Left lung (tissue), 10 donors: ENCODE data around the gene PLXNA2. TPM values are rescaled to one million over a fixed set of nuclear protein-coding genes. Genes with fewer than 3 reads are reported as not detected.

Experiments used
- ATAC-seq: fragments of 200-7000 bp; cut with Tn5 transposase; one replicate; pipeline ENCODE4 v1.9.1; 2020; ENCODE audit warnings: moderate library complexity
- DNase-seq, 4 donors: peaks; one replicate each; pipeline ENCODE4 v3.0.0-alpha.2; 2013 to 2020
- H3K27ac ChIP-seq, 2 donors: fragments of 200-600 bp; sonication (generic) in 1 of 2; one replicate each; pipeline versions ENCODE4 v1.5.0 to v1.8.0; 2020 to 2021
- H3K27me3 ChIP-seq, 2 donors: fragments of 200-600 bp; sonication (generic) in 1 of 2; one replicate each; pipeline versions ENCODE4 v1.5.0 to v1.8.0; 2020 to 2021
- H3K36me3 ChIP-seq, 2 donors: fragments of 200-600 bp; sonication (generic) in 1 of 2; one replicate each; pipeline versions ENCODE4 v1.5.0 to v1.8.0; 2020 to 2021
- H3K4me1 ChIP-seq, 2 donors: fragments of 200-600 bp; one replicate each; pipeline ENCODE4 v1.8.0; 2021
- H3K4me3 ChIP-seq, 2 donors: fragments of 200-600 bp; sonication (generic) in 1 of 2; one replicate each; pipeline versions ENCODE4 v1.5.0 to v1.8.0; 2020 to 2021; ENCODE audit warnings: mild to moderate bottlenecking in 1 of 2
- H3K9me3 ChIP-seq, 2 donors: fragments of 200-600 bp; sonication (generic) in 1 of 2; one replicate each; pipeline versions ENCODE4 v1.5.0 to v1.8.0; 2020 to 2021
- CTCF ChIP-seq, 2 donors: fragments of 200-600 bp; sonication (generic) in 1 of 2; IDR thresholded peaks; one replicate each; pipeline versions ENCODE4 v1.5.0 to v1.8.0; 2021; ENCODE audit warnings: antibody characterized with exemption in 2 of 2
- intact Hi-C, 2 donors: fragments of 100-400 bp; cut with DNase I; formaldehyde crosslinking; loops; one replicate each; pipeline versions ENCODE4 v1.11.2 to v1.14.2; 2022
- polyA plus RNA-seq, 6 donors: library from polyadenylated mRNA; unstranded; fragments of 120-200 nt; gene quantifications; one replicate each; pipeline ENCODE4 v1.2.1, GENCODE V29; 2013; ENCODE audit not compliant: insufficient read length in 6 of 6
- total RNA-seq, 2 donors: library from RNA; stranded (reverse); fragmentation: NEBNext Ultra II Directional; extraction: Animal tissue kit (Norgen Biotek cat#: 25700); gene quantifications; one replicate each; pipeline ENCODE4 v1.2.1, GENCODE V29; 2021
- donor health status: DM: no; HTN: yes; CAD: no.
- donor health status: DM: no; HTN: no; CAD: no.

Gene PLXNA2
- total and polyA plus RNA-seq, 8 donors, result 21.4 to 92.8 (median 34.0) TPM

GRCh38 chr1:208159555-208160258 lies 84.5 kb downstream of the PLXNA2 start:
- Histone ChIP-seq H3K36me3 (no peaks in the 10 kb centered on the region), H3K27ac (no peak overlapping the region), H3K4me1 (peaks cover 34 to 61% of the 10 kb centered on the region in 2 donors), H3K4me3 (no peak overlapping the region), H3K27me3 (no peaks in the 10 kb centered on the region), H3K9me3 (no peaks in the 10 kb centered on the region)
- intact Hi-C loops, result no loop called here
- no peak for ATAC-seq
- no peak for TF ChIP-seq CTCF (IDR thresholded peaks at IDR 0.05)
- no peak for DNase-seq

- no peak for TF ChIP-seq CTCF (IDR thresholded peaks at IDR 0.05)
- H3K36me3 ChIP-seq, result no peaks in the 10 kb centered on the region
- no peak overlapping the region for H3K4me3 ChIP-seq
- ATAC-seq (no peak), DNase-seq (no peak)
- H3K4me1 ChIP-seq, result peaks cover 41 to 57% of the 10 kb centered on the region in 2 donors
- H3K27me3 ChIP-seq, result no peaks in the 10 kb centered on the region
- intact Hi-C loops, result no loop called here
- no peaks in the 10 kb centered on the region for H3K9me3 ChIP-seq
- no peak overlapping the region for H3K27ac ChIP-seq
Observed at GRCh38 chr1:208158640-208159554, 85.3 kb downstream of the PLXNA2 start.

- no peak for TF ChIP-seq CTCF (IDR thresholded peaks at IDR 0.05)
- DNase-seq (no peak), ATAC-seq (no peak)
- Histone ChIP-seq H3K36me3 (no peaks in the 10 kb centered on the region), H3K4me1 (peaks cover 35 to 51% of the 10 kb centered on the region in 2 donors), H3K4me3 (no peak overlapping the region), H3K9me3 (no peaks in the 10 kb centered on the region), H3K27ac (no peak overlapping the region), H3K27me3 (no peaks in the 10 kb centered on the region)
- intact Hi-C loops, result no loop called here
Observed at GRCh38 chr1:208157769-208158168, 86.4 kb downstream of the PLXNA2 start.

GRCh38 chr1:208156741-208157140 lies 87.4 kb downstream of the PLXNA2 start:
- no peak for DNase-seq
- Histone ChIP-seq H3K4me1 (peaks cover 25 to 46% of the 10 kb centered on the region in 2 donors), H3K27ac (no peak overlapping the region)

More at GRCh38 chr1:208156741-208157140, 87.4 kb downstream of the PLXNA2 start:
- Histone ChIP-seq H3K36me3 (no peaks in the 10 kb centered on the region), H3K27me3 (no peaks in the 10 kb centered on the region), H3K4me3 (no peak overlapping the region), H3K9me3 (no peaks in the 10 kb centered on the region)
- intact Hi-C loops, result no loop called here
- TF ChIP-seq CTCF (IDR thresholded peaks at IDR 0.05), result no peak
- ATAC-seq, result no peak
